NB4 (cell line): ENCODE data around the gene ANKS1B.
"Not testable (repeated sequence)": the region's sequence is repeated elsewhere in the genome, so short reads cannot be mapped to it uniquely, and the experiment has no call there.

Experiments used
- DNase-seq: peaks from one replicate; pipeline ENCODE4 v3.0.0; 2010; ENCODE audit warnings: low read depth
- H3K4me3 ChIP-seq: one replicate; pipeline ENCODE4 v1.5.1; 2011; ENCODE audit warnings: mild to moderate bottlenecking, low read depth, low read length, moderate library complexity
- CTCF ChIP-seq: IDR thresholded peaks from one replicate; pipeline ENCODE4 v1.5.1; 2012; ENCODE audit warnings: low read depth, low read length
- MYC ChIP-seq: IDR thresholded peaks from 2 replicates; pipeline ENCODE4 v1.6.1; 2011; ENCODE audit warnings: low read depth, low read length
- POLR2A ChIP-seq: IDR thresholded peaks from 2 replicates; pipeline ENCODE4 v1.6.1; 2011; ENCODE audit warnings: mild to moderate bottlenecking; ENCODE audit not compliant: insufficient read length; ENCODE audit errors: extremely low read depth
- TF ChIP-seq, protein P1 (sequence below): IDR thresholded peaks from 2 replicates; pipeline ENCODE4 v1.6.1; 2011; ENCODE audit warnings: low read depth, low read length

ANKS1B gene

DNA sequence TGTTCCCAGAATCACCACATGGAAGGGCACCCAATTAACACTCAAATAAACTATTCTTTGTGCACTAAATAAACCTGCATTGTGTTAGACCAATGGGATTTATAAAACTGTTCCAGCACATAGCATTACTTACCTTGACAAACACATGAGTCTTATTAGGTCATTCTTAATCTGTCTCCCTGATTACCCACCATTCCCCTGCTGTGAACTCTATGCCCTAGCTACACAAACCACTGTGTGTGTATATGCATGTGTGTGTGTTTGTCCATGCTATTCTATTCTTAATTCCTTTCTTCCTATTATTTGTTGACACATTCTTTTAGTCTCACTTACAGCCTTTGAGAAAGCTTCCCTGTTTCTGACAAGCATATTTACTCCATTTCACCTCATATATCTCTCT lies 640.8 kb downstream of the ANKS1B start:
- TF ChIP-seq MYC (no peak), POLR2A (no peak), CTCF (no peak)
- TF ChIP-seq, protein P1, sequence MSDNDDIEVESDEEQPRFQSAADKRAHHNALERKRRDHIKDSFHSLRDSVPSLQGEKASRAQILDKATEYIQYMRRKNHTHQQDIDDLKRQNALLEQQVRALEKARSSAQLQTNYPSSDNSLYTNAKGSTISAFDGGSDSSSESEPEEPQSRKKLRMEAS = no peak
- DNase-seq = no peak
- no peak overlapping the region for H3K4me3 ChIP-seq

DNA sequence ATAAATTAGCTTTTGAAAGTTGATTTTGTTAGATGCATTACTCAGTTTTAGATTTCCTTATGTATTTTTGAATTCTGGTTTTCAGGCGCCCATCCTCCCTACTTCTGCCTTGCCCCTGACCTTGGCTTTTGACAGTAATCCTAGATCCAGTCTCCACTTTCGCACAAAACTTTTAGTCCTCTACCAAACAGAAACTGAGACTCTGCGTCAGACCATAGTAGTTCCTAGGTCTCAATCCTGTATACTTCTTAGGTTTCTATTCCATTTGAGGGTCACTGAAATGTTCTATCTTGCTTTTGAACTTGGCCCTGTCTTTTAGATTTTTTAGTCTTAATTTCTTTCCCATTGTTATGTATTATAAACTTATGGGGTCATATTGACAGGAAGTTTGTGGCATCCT lies 645.1 kb downstream of the ANKS1B start:
- no peak for TF ChIP-seq MYC
- TF ChIP-seq POLR2A = no peak
- TF ChIP-seq, protein P1 = no peak
- TF ChIP-seq CTCF = no peak
- no peak overlapping the region for H3K4me3 ChIP-seq
- no peak for DNase-seq

- TF ChIP-seq, protein P1 = no peak
- no peak overlapping the region for H3K4me3 ChIP-seq
- no peak for DNase-seq
These were observed 650.3 kb downstream of the ANKS1B start for GRCh38 chr12:99334285-99335056.

GRCh38 chr12:99332936-99333591 lies 651.7 kb downstream of the ANKS1B start:
- TF ChIP-seq POLR2A = no peak
- TF ChIP-seq CTCF = no peak
- TF ChIP-seq, protein P1 = no peak
- no peak for TF ChIP-seq MYC
- DNase-seq = no peak
- no peak overlapping the region for H3K4me3 ChIP-seq

GRCh38 chr12:99330216-99330615 lies 654.5 kb downstream of the ANKS1B start:
- DNase-seq = no peak
- TF ChIP-seq MYC = no peak
- TF ChIP-seq CTCF = no peak
- TF ChIP-seq, protein P1 = no peak
- TF ChIP-seq POLR2A = no peak
- H3K4me3 ChIP-seq = no peak overlapping the region

GRCh38 chr12:99321210-99321609 lies 663.5 kb downstream of the ANKS1B start:
- not testable (repeated sequence) for DNase-seq, H3K4me3 ChIP-seq

GRCh38 chr12:99311373-99311772 lies 673.4 kb downstream of the ANKS1B start:
- no peak overlapping the region for H3K4me3 ChIP-seq
- no peak for DNase-seq
- no peak for TF ChIP-seq MYC
- TF ChIP-seq, protein P1 = no peak
- no peak for TF ChIP-seq CTCF
- no peak for TF ChIP-seq POLR2A
